Large intestine (tissue), 12 donors: ENCODE measurements around the gene LRRC8D. TPM values are rescaled to one million over a fixed set of nuclear protein-coding genes. Genes with fewer than 3 reads are reported as not detected.
A peak's percentile ranks its signal among the peaks of the same experiment; 100 is the strongest.
"Not testable (repeated sequence)": the region's sequence is repeated elsewhere in the genome, so short reads cannot be mapped to it uniquely, and the experiment has no call there.

ENCODE experiments used
- DNase-seq, 2 donors: peaks; one replicate each; pipeline versions ENCODE4 v3.0.0 to v3.0.0-alpha.2; 2013
- H3K27ac ChIP-seq: one replicate; pipeline ENCODE4 v1.5.1; 2013; ENCODE audit warnings: low read length
- H3K27me3 ChIP-seq: 2 replicates; pipeline ENCODE4 v1.6.1; 2013; ENCODE audit warnings: low read length; ENCODE audit not compliant: control insufficient read depth, insufficient read depth
- H3K36me3 ChIP-seq: 2 replicates; pipeline ENCODE4 v1.6.1; 2013; ENCODE audit warnings: low read length; ENCODE audit not compliant: control insufficient read depth, insufficient read depth
- H3K4me1 ChIP-seq: one replicate; pipeline ENCODE4 v1.6.1; 2013; ENCODE audit warnings: low read length; ENCODE audit not compliant: control insufficient read depth, insufficient read depth
- H3K4me3 ChIP-seq: one replicate; pipeline ENCODE4 v1.5.1; 2013; ENCODE audit warnings: low read length
- H3K9me3 ChIP-seq: one replicate; pipeline ENCODE4 v1.6.1; 2013; ENCODE audit warnings: mild to moderate bottlenecking, low read depth, low read length, moderate library complexity; ENCODE audit not compliant: control insufficient read depth
- WGBS: methylation state at CpG from one replicate; pipeline ENCODE4 v1.1.5; 2013; ENCODE audit warnings: low lambda C conversion rate; ENCODE audit not compliant: insufficient coverage; 5-methylcytosine and 5-hydroxymethylcytosine counted together
- long read RNA-seq, 11 donors: transcript quantifications; one replicate each; lab custom pipeline, GENCODE V29; 2026
- polyA plus RNA-seq: library from polyadenylated mRNA; unstranded; fragments of 120-200 nt; gene quantifications from one replicate; pipeline ENCODE4 v1.2.1, GENCODE V29; 2013

The LRRC8D gene
- polyA plus RNA-seq, result 33.3 TPM
- long read RNA-seq, donor 1, partial matches to known transcripts, result 0 of 4 reads
- long read RNA-seq, donor 1, other reads (novel, unspliced or antisense), result 0 of 4 reads
- long read RNA-seq, donor 2, partial matches to known transcripts, result 37 of 45 reads
- long read RNA-seq, donor 2, other reads (novel, unspliced or antisense), result 0 of 45 reads
- long read RNA-seq, donor 3, result 0 reads
- long read RNA-seq, donor 4, result 0 reads
- long read RNA-seq, donor 5, partial matches to known transcripts, result 0 of 6 reads
- long read RNA-seq, donor 5, other reads (novel, unspliced or antisense), result 0 of 6 reads
- long read RNA-seq, donor 6, transcript LRRC8D-206 (2 exons, 922 nt), result major isoform, 5 of 7 reads
- long read RNA-seq, donor 6, partial matches to known transcripts, result 0 of 7 reads
- long read RNA-seq, donor 6, other reads (novel, unspliced or antisense), result 0 of 7 reads
- long read RNA-seq, donor 7, partial matches to known transcripts, result 0 of 2 reads
- long read RNA-seq, donor 7, other reads (novel, unspliced or antisense), result 0 of 2 reads
- long read RNA-seq, donor 8, transcript LRRC8D-206 (2 exons, 922 nt), result minor isoform, 6 of 15 reads
- long read RNA-seq, donor 8, transcript LRRC8D-201 (3 exons, 3,950 nt), result major isoform, 7 of 15 reads
- long read RNA-seq, donor 8, partial matches to known transcripts, result 0 of 15 reads
- long read RNA-seq, donor 8, other reads (novel, unspliced or antisense), result 0 of 15 reads
- long read RNA-seq, donor 9, partial matches to known transcripts, result 0 of 4 reads
- long read RNA-seq, donor 9, other reads (novel, unspliced or antisense), result 0 of 4 reads
- long read RNA-seq, donor 10, transcript LRRC8D-201 (3 exons, 3,950 nt), result major isoform, 6 of 11 reads
- long read RNA-seq, donor 10, transcript LRRC8D-206 (2 exons, 922 nt), result minor isoform, 5 of 11 reads
- long read RNA-seq, donor 10, partial matches to known transcripts, result 0 of 11 reads
- long read RNA-seq, donor 10, other reads (novel, unspliced or antisense), result 0 of 11 reads
- long read RNA-seq, donor 11, partial matches to known transcripts, result 0 of 7 reads
- long read RNA-seq, donor 11, other reads (novel, unspliced or antisense), result 0 of 7 reads

DNA sequence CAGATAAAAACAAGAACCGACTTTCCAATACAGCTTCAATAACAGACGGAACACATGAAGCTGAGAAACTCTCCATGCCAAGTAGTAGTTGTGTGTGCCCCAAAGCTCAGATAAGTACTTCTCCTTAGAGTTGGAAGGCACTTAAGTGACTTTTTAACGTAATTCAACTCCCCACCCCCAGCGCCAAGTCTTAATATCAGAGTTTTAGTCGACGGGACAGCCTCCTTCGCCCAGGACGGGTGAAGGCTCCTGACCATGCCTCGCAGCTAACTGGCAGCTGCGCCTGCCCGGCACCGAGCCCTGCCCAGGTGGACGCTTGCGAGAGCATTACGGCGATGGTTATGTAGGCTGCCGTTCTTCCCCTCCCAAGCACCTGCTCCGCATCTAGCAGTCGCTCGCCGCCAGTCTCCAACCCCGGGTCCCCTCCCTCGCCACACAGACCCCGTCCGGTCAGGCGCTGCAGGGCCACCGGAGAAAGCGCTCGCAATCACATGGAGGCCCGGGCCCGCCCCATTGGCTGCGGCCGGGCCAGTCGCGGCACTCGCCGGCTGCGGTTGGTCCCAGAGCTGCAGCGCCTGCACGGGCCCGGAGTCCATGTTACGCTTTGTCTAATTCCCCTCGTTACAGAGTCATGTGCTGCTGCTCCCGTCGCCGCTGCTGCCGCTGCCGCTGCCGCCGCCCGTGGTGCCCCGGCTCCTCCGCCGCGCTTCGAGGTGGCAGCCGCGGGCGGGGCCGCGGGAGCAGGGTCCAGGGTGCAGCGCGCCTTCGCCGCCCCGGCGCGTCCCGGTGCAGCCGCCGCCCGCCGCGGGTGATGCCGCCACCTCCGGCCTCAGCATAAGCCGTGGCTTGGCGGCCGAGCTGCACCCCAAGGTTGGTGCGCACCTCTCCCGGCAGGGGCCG is at the start of gene LRRC8D:
Gene LRRC8D (plus strand): TSS at position 611 of the 900 bp plus-strand sequence. CDS start 112,037 bp downstream, outside the sequence.
- no peaks in the 10 kb centered on the region for H3K9me3 ChIP-seq
- H3K27ac ChIP-seq, result peak within 1 kb of the TSS; percentile 98
- peak within 1 kb of the TSS; percentile 93 for H3K4me3 ChIP-seq
- WGBS, result 0% methylated on average over 1 of the region's 82 CpGs
- H3K27me3 ChIP-seq, result no peaks in the 10 kb centered on the region
- no peaks in the 10 kb centered on the region for H3K36me3 ChIP-seq
- peak; percentile 83 to 95 for DNase-seq
- H3K4me1 ChIP-seq, result peaks cover 15% of the 10 kb centered on the region

DNA sequence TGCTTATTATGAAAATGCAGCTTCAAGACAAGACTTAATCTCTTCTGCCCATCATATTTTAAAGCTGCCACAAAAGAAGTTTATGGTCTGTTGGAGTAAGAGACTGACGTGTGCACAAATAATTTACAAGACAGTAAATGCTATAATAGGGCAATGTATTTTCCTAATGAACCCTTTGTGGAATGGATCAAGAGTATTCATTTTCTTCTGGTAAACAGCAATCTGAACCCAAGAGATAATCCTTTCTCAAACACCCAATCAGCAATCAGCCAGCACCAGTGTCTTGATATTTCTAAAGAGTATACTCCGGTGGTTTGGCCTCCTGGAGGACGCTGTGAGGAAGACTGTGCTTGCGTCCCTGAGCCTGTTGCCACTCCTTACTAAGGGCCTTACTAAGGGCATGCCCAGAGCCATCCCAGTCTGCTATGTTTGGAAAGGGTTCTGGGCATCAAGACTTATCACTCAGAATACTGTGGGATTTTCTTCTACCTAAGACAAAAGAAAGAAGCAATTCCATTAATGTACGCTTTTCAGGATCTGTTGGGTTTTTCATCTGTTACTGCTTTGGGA is 48.8 kb upstream of the LRRC8D start:
- no peak for DNase-seq

DNA sequence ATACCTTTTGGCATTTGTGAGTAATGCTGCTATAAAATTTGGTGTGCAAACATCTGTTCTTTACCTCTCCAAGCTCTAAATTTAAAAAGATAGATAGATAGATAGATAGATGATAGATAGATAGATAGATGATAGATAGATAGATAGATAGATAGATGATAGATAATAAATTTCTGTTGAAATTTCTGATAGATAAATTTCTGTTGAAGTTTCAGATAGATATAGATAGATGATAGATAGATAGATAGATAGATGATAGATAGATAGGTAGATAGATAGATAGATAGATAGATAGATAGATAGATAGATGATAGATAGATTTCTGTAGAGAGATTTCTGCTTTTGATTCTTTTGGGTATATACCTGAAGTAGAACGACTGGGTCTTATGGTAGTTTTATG is 44.7 kb upstream of the LRRC8D start:
- H3K4me1 ChIP-seq, H3K9me3 ChIP-seq, DNase-seq, H3K4me3 ChIP-seq, H3K27ac ChIP-seq, H3K36me3 ChIP-seq, H3K27me3 ChIP-seq: not testable (repeated sequence)
- 67% methylated on average over 1 of the region's 1 CpG for WGBS

More for the DNA sequence above, 48.8 kb upstream of the LRRC8D start:
- Histone ChIP-seq H3K27me3 (peaks cover 6% of the 10 kb centered on the region), H3K4me1 (no peaks in the 10 kb centered on the region), H3K4me3 (no peak overlapping the region), H3K27ac (no peak overlapping the region), H3K9me3 (no peaks in the 10 kb centered on the region), H3K36me3 (no peaks in the 10 kb centered on the region)
- no CpG with 5 or more reads among the region's 5 CpGs for WGBS

DNA sequence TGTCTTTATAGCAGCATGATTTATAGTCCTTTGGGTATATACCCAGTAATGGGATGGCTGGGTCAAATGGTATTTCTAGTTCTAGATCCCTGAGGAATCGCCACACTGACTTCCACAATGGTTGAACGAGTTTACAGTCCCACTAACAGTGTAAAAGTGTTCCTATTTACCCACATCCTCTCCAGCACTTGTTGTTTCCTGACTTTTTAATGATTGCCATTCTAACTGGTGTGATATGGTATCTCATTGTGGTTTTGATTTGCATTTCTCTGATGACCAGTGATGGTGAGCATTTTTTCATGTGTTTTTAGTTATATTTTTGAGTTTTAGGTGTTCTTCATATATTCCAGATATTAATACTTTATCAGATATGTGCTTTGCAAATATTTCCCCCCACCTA is 43.6 kb upstream of the LRRC8D start:
- not testable (repeated sequence) for H3K4me3 ChIP-seq, H3K36me3 ChIP-seq, DNase-seq, H3K4me1 ChIP-seq, H3K9me3 ChIP-seq, H3K27ac ChIP-seq, H3K27me3 ChIP-seq
- WGBS, result no CpG with 5 or more reads among the region's 2 CpGs

DNA sequence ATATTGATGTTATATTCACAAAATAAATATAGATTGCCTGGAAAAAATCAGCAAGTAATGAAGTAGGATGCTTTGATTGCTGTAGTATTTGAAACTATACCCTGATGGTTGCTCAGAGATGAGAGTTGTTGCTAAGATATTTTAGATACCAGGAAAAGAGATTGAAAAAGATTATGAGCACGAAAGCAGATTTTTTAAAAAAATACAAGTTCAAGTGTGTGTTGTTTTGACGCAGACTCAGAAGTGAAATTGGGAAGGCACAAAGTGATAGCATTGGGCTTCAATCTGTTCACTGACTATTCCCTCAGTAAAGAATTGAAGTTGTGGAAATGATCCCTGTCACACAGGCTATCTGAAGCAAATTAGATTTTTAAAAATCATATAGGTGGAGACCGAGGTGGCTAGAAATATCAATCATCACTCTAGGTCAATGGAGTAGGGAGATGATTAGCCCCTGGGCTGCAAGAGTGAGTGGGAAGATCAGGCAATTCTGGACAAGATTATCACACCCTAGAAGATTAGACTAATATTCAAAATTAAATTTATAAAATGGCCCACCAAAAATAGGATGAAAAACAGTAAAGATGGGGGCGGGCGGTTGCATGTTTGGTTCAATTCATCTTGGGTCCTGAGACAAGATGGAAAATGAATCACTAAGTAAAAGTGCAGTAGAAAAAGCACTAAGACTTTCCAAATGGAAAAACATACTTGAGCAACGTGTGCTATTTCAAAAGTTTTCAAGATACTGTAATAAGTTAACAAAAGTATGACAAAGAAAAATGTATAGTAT is 41.5 kb upstream of the LRRC8D start:
- no peaks in the 10 kb centered on the region for H3K9me3 ChIP-seq
- no peak overlapping the region for H3K4me3 ChIP-seq
- DNase-seq, result no peak
- no peaks in the 10 kb centered on the region for H3K27me3 ChIP-seq
- 93% methylated on average over 4 of the region's 6 CpGs for WGBS
- H3K36me3 ChIP-seq, result no peaks in the 10 kb centered on the region
- H3K27ac ChIP-seq, result no peak overlapping the region
- H3K4me1 ChIP-seq, result no peaks in the 10 kb centered on the region

DNA sequence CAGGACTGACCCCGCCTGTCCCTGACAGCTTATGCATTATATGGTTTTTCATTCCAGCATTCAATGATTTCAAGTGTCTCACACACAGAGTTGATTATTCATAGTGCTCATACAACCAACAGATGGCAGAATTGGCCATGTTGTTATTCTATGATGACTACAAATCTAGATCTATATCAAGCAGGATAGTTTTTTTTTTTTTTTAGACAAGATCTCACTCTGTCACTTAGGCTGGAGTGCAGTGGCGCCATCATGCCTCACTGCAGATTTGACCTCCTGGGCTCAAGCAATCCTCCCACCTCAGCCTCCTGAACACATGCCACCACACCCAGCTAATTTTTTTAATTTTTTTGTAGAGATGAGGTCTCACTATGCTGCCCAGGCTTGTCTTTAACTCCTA is 40.1 kb upstream of the LRRC8D start:
- H3K27ac ChIP-seq, result no peak overlapping the region
- DNase-seq, result no peak
- H3K4me1 ChIP-seq, result no peaks in the 10 kb centered on the region
- no CpG with 5 or more reads among the region's 2 CpGs for WGBS
- no peaks in the 10 kb centered on the region for H3K9me3 ChIP-seq
- H3K36me3 ChIP-seq, result no peaks in the 10 kb centered on the region
- H3K27me3 ChIP-seq, result no peaks in the 10 kb centered on the region
- no peak overlapping the region for H3K4me3 ChIP-seq

DNA sequence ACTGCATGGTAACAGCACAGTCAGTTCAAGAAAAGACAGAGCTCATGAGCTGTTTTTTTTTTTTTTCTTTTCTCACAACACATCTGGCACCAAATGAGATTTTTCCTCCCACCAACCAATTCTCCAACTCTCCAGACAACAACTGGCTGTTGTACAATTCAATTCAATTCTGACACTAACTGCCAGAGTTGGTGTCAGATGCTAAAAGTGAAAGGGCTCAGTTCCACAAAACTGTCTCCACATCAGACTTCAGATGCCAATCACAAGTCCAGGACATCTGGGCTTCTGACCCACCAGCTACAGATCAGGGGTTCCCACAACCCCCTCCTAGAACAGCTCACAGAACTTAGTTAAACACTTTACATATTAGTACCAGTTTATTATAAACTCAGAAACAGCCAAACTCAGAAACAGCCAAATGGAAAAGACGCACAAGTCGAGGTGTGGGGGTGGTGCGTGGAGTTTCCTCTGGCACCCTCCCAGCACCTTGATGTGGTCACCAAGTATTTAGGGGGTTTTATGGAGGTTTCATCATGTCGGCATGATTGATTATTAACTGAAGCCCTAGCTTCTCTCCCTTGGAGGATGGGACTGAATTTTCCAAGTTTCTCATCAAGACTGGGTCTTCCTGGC is 39.2 kb upstream of the LRRC8D start:
- H3K36me3 ChIP-seq, result no peaks in the 10 kb centered on the region
- H3K4me3 ChIP-seq, result no peak overlapping the region
- no peak overlapping the region for H3K27ac ChIP-seq
- H3K4me1 ChIP-seq, result no peaks in the 10 kb centered on the region
- no peaks in the 10 kb centered on the region for H3K9me3 ChIP-seq
- WGBS, result no CpG with 5 or more reads among the region's 4 CpGs
- no peaks in the 10 kb centered on the region for H3K27me3 ChIP-seq
- no peak for DNase-seq

DNA sequence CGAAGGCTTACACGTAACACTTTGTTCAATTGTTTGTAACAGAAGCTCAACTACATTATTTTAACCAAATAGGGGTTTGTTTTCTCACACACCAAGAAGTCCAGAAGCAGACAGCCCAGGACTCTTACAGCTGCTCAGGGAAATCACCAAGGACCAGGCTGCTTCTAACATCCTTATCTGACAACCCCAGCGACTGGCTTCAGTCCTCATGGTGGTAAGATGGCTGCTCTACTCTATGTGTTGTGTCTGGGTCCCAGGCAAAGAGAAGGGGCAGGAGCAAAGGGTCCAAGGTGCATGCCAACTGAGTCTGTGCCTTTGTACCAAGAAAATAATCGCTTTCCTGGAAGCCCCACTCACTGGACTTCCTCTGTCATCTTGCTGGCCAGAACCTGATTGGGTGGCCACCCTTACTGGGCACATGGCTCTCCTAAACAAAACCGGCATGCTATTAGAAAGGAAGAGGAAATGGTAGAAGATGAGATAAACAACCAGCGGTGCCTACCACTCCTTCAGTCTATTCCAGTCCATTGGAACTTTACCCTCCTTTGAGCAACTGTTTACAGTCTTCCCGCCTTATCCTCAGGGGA is 34.1 kb upstream of the LRRC8D start:
- no peak overlapping the region for H3K4me3 ChIP-seq
- H3K9me3 ChIP-seq, result no peaks in the 10 kb centered on the region
- H3K27ac ChIP-seq, result no peak overlapping the region
- no peaks in the 10 kb centered on the region for H3K36me3 ChIP-seq
- H3K27me3 ChIP-seq, result no peaks in the 10 kb centered on the region
- WGBS, result 60% methylated on average over 2 of the region's 7 CpGs
- H3K4me1 ChIP-seq, result no peaks in the 10 kb centered on the region
- no peak for DNase-seq
